ENCODE results near the gene PITHD1. TPM values are rescaled to one million over a fixed set of nuclear protein-coding genes. Genes with fewer than 3 reads are reported as not detected.
"Not testable (repeated sequence)": the region's sequence is repeated elsewhere in the genome, so short reads cannot be mapped to it uniquely, and the experiment has no call there.

PITHD1 gene
- 35.6 TPM for polyA plus RNA-seq (ENCODE audit: insufficient read length)

GRCh38 chr1:23777979-23778814, at the start of gene PITHD1:
Gene PITHD1 (plus strand): TSS chr1:23778418. CDS start chr1:23778516, 98 bp downstream.
- DNase-seq (ENCODE audit: low read depth): peak; percentile 62

- no peak for DNase-seq (ENCODE audit: low read depth)
These were observed 45.6 kb upstream of the PITHD1 start for GRCh38 chr1:23732363-23733224.

GRCh38 chr1:23733281-23733680, 44.9 kb upstream of the PITHD1 start:
- not testable (repeated sequence) for DNase-seq (ENCODE audit: low read depth)

- no peak for DNase-seq (ENCODE audit: low read depth)
These were observed 41.6 kb upstream of the PITHD1 start for GRCh38 chr1:23736437-23737134.

- DNase-seq (ENCODE audit: low read depth): no peak
These were observed 36.6 kb upstream of the PITHD1 start for GRCh38 chr1:23741609-23742008.

GRCh38 chr1:23742670-23743286, 35.4 kb upstream of the PITHD1 start:
- no peak for DNase-seq (ENCODE audit: low read depth)

- peak; percentile 29 for DNase-seq (ENCODE audit: low read depth)
These were observed 34.7 kb upstream of the PITHD1 start, which contains the start of gene ELOA for GRCh38 chr1:23743287-23744152. Gene ELOA (plus strand): TSS chr1:23743471. CDS start chr1:23743504, 33 bp downstream.

GRCh38 chr1:23745515-23745914, 32.7 kb upstream of the PITHD1 start:
- DNase-seq (ENCODE audit: low read depth): no peak

GRCh38 chr1:23748016-23748415, 30.2 kb upstream of the PITHD1 start:
- DNase-seq (ENCODE audit: low read depth): no peak

GRCh38 chr1:23751050-23751814, 27.0 kb upstream of the PITHD1 start:
- no peak for DNase-seq (ENCODE audit: low read depth)

- no peak for DNase-seq (ENCODE audit: low read depth)
These were observed 26.4 kb upstream of the PITHD1 start for GRCh38 chr1:23751815-23752200.

- DNase-seq (ENCODE audit: low read depth): no peak
These were observed 25.3 kb upstream of the PITHD1 start for GRCh38 chr1:23752909-23753308.

- DNase-seq (ENCODE audit: low read depth): no peak
These were observed 21.5 kb upstream of the PITHD1 start for GRCh38 chr1:23756676-23757075.

GRCh38 chr1:23757812-23758211, 20.4 kb upstream of the PITHD1 start:
- no peak for DNase-seq (ENCODE audit: low read depth)

GRCh38 chr1:23759277-23759676, 18.9 kb upstream of the PITHD1 start:
- no peak for DNase-seq (ENCODE audit: low read depth)

- DNase-seq (ENCODE audit: low read depth): no peak
These were observed 15.1 kb upstream of the PITHD1 start for GRCh38 chr1:23763041-23763577.

- no peak for DNase-seq (ENCODE audit: low read depth)
These were observed 9.5 kb upstream of the PITHD1 start for GRCh38 chr1:23768733-23769132.

GRCh38 chr1:23772049-23772853, 6.0 kb upstream of the PITHD1 start:
- peak; percentile 34 for DNase-seq (ENCODE audit: low read depth)

- DNase-seq (ENCODE audit: low read depth): no peak
These were observed 5.4 kb upstream of the PITHD1 start for GRCh38 chr1:23772854-23773242.

Data from forelimb muscle (tissue), 1 donor.